ENCODE data around the gene NUDT19. TPM values are rescaled to one million over a fixed set of nuclear protein-coding genes. Genes with fewer than 3 reads are reported as not detected.

The NUDT19 gene
- total RNA-seq, 1 experiment from 2014 or later = 17.8 TPM

DNA sequence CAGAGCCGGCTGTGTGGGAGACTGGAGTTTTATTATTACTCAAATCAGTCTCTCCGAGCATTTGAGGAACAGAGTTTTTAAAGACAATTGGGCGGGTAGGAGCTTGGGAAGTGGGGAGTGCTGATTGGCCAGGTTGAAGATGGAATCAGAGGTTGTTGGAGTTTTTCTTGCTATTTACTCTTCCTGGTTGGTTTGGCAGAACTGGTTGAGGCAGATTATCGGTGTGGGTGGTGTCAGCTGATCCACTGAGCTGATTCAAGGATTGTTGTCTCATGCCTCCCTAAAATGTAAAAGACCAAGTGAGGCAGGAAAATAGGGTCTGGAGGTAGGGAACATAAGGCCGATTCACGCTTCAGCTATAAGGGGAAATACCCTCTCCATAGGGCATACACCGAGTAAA is 26.7 kb downstream of the NUDT19 start:
- intact Hi-C loops (cut with micrococcal nuclease; ENCODE audit: unreplicated experiment) = no loop called here
- no peak for TF ChIP-seq CTCF (conservative IDR thresholded peaks at IDR 0.05; ENCODE audit: low read depth, low read length)
- TF ChIP-seq EZH2 (IDR thresholded peaks at IDR 0.05; ENCODE audit: borderline replicate concordance, low read depth, low read length, poor library complexity, severe bottlenecking) = no peak
- no peak for DNase-seq (ENCODE audit: low spot score)
- Histone ChIP-seq H3K4me1 (ENCODE audit: insufficient read depth, low read length, poor library complexity, severe bottlenecking) (no peaks in the 10 kb centered on the region), H3K4me3 (ENCODE audit: low read depth, low read length, poor library complexity, severe bottlenecking) (no peak overlapping the region), H3K9me3 (ENCODE audit: low read depth, low read length, poor library complexity, severe bottlenecking) (no peaks in the 10 kb centered on the region), H3K27me3 (replicated peaks; ENCODE audit: insufficient read depth, low read depth, low read length, poor library complexity) (no peaks in the 10 kb centered on the region), H3K36me3 (ENCODE audit: insufficient read depth, low read length, poor library complexity, severe bottlenecking) (peaks cover 11% of the 10 kb centered on the region), H3K27ac (ENCODE audit: low read depth, low read length, poor library complexity, severe bottlenecking) (no peak overlapping the region)
- no TSS peak for BruUV-seq (replicated peaks)
- CTCF ChIA-PET = no interaction called here
- POLR2A ChIA-PET (ENCODE audit: low non-redundant PET) = no interaction called here

GRCh38 chr19:32719611-32720059 is 28.0 kb downstream of the NUDT19 start, which contains the start of gene TDRD12:
Gene TDRD12, plus strand, starts transcription at chr19:32719767. Its CDS starts 306 bp downstream, at chr19:32720073.
- no peaks in the 10 kb centered on the region for H3K4me1 ChIP-seq (ENCODE audit: insufficient read depth, low read length, poor library complexity, severe bottlenecking)
- peaks cover 2% of the 10 kb centered on the region for H3K36me3 ChIP-seq (ENCODE audit: insufficient read depth, low read length, poor library complexity, severe bottlenecking)
- no peaks in the 10 kb centered on the region for H3K27me3 ChIP-seq (replicated peaks; ENCODE audit: insufficient read depth, low read depth, low read length, poor library complexity)
- TF ChIP-seq CTCF (conservative IDR thresholded peaks at IDR 0.05; ENCODE audit: low read depth, low read length) (0 out of 2 replicates have a peak, but pooled peaks have one; percentile 30), EZH2 (IDR thresholded peaks at IDR 0.05; ENCODE audit: borderline replicate concordance, low read depth, low read length, poor library complexity, severe bottlenecking) (no peak)
- ChIA-PET CTCF (interaction anchor here (0.7 kb wide), 1 partner anchor 182 kb away, joined by 3 read pairs; no protein-coding TSS in a partner anchor), POLR2A (ENCODE audit: low non-redundant PET) (no interaction called here)
- H3K4me3 ChIP-seq (ENCODE audit: low read depth, low read length, poor library complexity, severe bottlenecking) = no peak within 1 kb of the TSS
- intact Hi-C loops (cut with micrococcal nuclease; ENCODE audit: unreplicated experiment) = no loop called here
- no peaks in the 10 kb centered on the region for H3K9me3 ChIP-seq (ENCODE audit: low read depth, low read length, poor library complexity, severe bottlenecking)
- no TSS peak for BruUV-seq (replicated peaks)
- DNase-seq (ENCODE audit: low spot score) = no peak
- H3K27ac ChIP-seq (ENCODE audit: low read depth, low read length, poor library complexity, severe bottlenecking) = no peak within 1 kb of the TSS

GRCh38 chr19:32720216-32720935 is 28.8 kb downstream of the NUDT19 start:
- intact Hi-C loops (cut with micrococcal nuclease; ENCODE audit: unreplicated experiment) = no loop called here
- peaks cover 2% of the 10 kb centered on the region for H3K36me3 ChIP-seq (ENCODE audit: insufficient read depth, low read length, poor library complexity, severe bottlenecking)
- no peaks in the 10 kb centered on the region for H3K27me3 ChIP-seq (replicated peaks; ENCODE audit: insufficient read depth, low read depth, low read length, poor library complexity)
- H3K4me3 ChIP-seq (ENCODE audit: low read depth, low read length, poor library complexity, severe bottlenecking) = no peak overlapping the region
- H3K9me3 ChIP-seq (ENCODE audit: low read depth, low read length, poor library complexity, severe bottlenecking) = no peaks in the 10 kb centered on the region
- H3K4me1 ChIP-seq (ENCODE audit: insufficient read depth, low read length, poor library complexity, severe bottlenecking) = no peaks in the 10 kb centered on the region
- no peak overlapping the region for H3K27ac ChIP-seq (ENCODE audit: low read depth, low read length, poor library complexity, severe bottlenecking)
- ChIA-PET POLR2A (ENCODE audit: low non-redundant PET) (no interaction called here), CTCF (interaction anchor here (0.7 kb wide), 1 partner anchor 181 kb away, joined by 3 read pairs; no protein-coding TSS in a partner anchor)
- no peak for DNase-seq (ENCODE audit: low spot score)
- no peak for TF ChIP-seq EZH2 (IDR thresholded peaks at IDR 0.05; ENCODE audit: borderline replicate concordance, low read depth, low read length, poor library complexity, severe bottlenecking)
- TF ChIP-seq CTCF (conservative IDR thresholded peaks at IDR 0.05; ENCODE audit: low read depth, low read length) = no peak
- BruUV-seq (replicated peaks) = no TSS peak
